Right atrium auricular region (tissue), 2 donors: ENCODE results near the gene CSMD2. TPM values are rescaled to one million over a fixed set of nuclear protein-coding genes. Genes with fewer than 3 reads are reported as not detected.
A peak's percentile ranks its signal among the peaks of the same experiment; 100 is the strongest.

Experiments
- DNase-seq: peaks from one replicate; pipeline ENCODE4 v3.0.0-alpha.2; 2019; ENCODE audit warnings: low spot score
- H3K27ac ChIP-seq, 2 donors: fragments of 200-600 bp; sonication (generic); 1 replicate in 1 of 2; 2 replicates in 1 of 2; pipeline ENCODE4 v1.5.1; 2016 to 2019
- H3K27me3 ChIP-seq, 2 donors: fragments of 200-600 bp; sonication (generic); one replicate each; pipeline versions ENCODE4 v1.5.1 to v1.6.0; 2017 to 2019
- H3K36me3 ChIP-seq: fragments of 200-600 bp; sonication (generic); one replicate; pipeline ENCODE4 v1.5.1; 2016
- H3K4me1 ChIP-seq, 2 donors: fragments of 200-600 bp; sonication (generic); one replicate each; pipeline versions ENCODE4 v1.5.1 to v1.6.0; 2017 to 2019
- H3K4me3 ChIP-seq, 2 donors: fragments of 200-600 bp; sonication (generic); 1 replicate in 1 of 2; 2 replicates in 1 of 2; pipeline ENCODE4 v1.5.1; 2017 to 2019; ENCODE audit warnings: mild to moderate bottlenecking in 1 of 2, moderate library complexity in 1 of 2
- H3K9me3 ChIP-seq, 2 donors: fragments of 200-600 bp; sonication (generic); one replicate each; pipeline ENCODE4 v1.5.1; 2019
- total RNA-seq, 2 donors: library from RNA; depleted of rRNA; stranded (reverse); fragments of >200 nt; gene quantifications; one replicate each; pipeline ENCODE4 v1.1.0, GENCODE V29; 2016
- TF ChIP-seq, protein P1 (sequence below), 2 donors: fragments of 200-600 bp; sonication (generic); IDR thresholded peaks; one replicate each; pipeline ENCODE4 v1.5.1; 2019; ENCODE audit warnings: antibody characterized with exemption in 2 of 2

Gene CSMD2
- total RNA-seq, 2 donors from 2014 or later, result 0.39 to 0.44 TPM

- TF ChIP-seq, protein P1, sequence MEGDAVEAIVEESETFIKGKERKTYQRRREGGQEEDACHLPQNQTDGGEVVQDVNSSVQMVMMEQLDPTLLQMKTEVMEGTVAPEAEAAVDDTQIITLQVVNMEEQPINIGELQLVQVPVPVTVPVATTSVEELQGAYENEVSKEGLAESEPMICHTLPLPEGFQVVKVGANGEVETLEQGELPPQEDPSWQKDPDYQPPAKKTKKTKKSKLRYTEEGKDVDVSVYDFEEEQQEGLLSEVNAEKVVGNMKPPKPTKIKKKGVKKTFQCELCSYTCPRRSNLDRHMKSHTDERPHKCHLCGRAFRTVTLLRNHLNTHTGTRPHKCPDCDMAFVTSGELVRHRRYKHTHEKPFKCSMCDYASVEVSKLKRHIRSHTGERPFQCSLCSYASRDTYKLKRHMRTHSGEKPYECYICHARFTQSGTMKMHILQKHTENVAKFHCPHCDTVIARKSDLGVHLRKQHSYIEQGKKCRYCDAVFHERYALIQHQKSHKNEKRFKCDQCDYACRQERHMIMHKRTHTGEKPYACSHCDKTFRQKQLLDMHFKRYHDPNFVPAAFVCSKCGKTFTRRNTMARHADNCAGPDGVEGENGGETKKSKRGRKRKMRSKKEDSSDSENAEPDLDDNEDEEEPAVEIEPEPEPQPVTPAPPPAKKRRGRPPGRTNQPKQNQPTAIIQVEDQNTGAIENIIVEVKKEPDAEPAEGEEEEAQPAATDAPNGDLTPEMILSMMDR (IDR thresholded peaks at IDR 0.05), result no peak
- Histone ChIP-seq H3K27ac (peak overlapping the region; percentile 90 to 93), H3K9me3 (no peaks in the 10 kb centered on the region), H3K4me3 (no peak overlapping the region), H3K4me1 (peaks cover 0 to 42% of the 10 kb centered on the region in 2 donors), H3K36me3 (no peaks in the 10 kb centered on the region), H3K27me3 (no peaks in the 10 kb centered on the region)
- no peak for DNase-seq
Observed at GRCh38 chr1:33473900-33474299, 691.1 kb downstream of the CSMD2 start.

- H3K27ac ChIP-seq, result peak within 1 kb of the TSS; percentile 90 to 93
- H3K27me3 ChIP-seq, result no peaks in the 10 kb centered on the region
- no peaks in the 10 kb centered on the region for H3K9me3 ChIP-seq
- H3K36me3 ChIP-seq, result no peaks in the 10 kb centered on the region
- H3K4me3 ChIP-seq, result peak within 1 kb of the TSS; percentile 57 to 68
- H3K4me1 ChIP-seq, result peaks cover 0 to 42% of the 10 kb centered on the region in 2 donors
- peak; percentile 99 for DNase-seq
- TF ChIP-seq, protein P1 (IDR thresholded peaks at IDR 0.05), result no peak
Observed at GRCh38 chr1:33472269-33472980, 692.6 kb downstream of the CSMD2 start, which contains the start of gene ZSCAN20. ZSCAN20 (plus strand) TSS chr1:33472645; CDS start chr1:33479289, 6,644 bp downstream.

DNA sequence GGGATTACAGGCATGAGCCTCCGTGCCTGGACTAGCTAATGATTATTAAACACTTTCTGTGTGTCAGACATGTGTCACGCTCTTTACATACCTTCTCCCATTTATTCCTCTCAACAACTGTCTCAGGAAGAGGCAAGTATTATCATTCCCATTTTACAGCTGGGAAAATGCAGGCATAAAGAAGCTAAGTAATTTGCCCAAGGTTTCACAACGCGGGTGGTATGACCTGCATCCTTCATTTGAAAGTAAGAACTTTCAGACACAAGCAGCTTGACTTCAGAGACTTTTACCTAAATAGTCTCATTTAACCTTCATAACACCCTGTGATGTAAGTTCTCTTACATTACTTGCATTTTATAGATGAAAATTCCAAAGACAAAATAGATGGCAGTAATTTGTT lies 693.6 kb downstream of the CSMD2 start:
- no peaks in the 10 kb centered on the region for H3K27me3 ChIP-seq
- peaks cover 0 to 44% of the 10 kb centered on the region in 2 donors for H3K4me1 ChIP-seq
- DNase-seq, result no peak
- TF ChIP-seq, protein P1 (IDR thresholded peaks at IDR 0.05), result no peak
- H3K4me3 ChIP-seq, result no peak overlapping the region
- peak overlapping the region; percentile 90 to 93 for H3K27ac ChIP-seq
- no peaks in the 10 kb centered on the region for H3K36me3 ChIP-seq
- H3K9me3 ChIP-seq, result no peaks in the 10 kb centered on the region

- peak overlapping the region; percentile 90 to 93 for H3K27ac ChIP-seq
- peak; percentile 90 for DNase-seq
- TF ChIP-seq, protein P1 (IDR thresholded peaks at IDR 0.05), result peak; percentile 39 to 89
- H3K27me3 ChIP-seq, result no peaks in the 10 kb centered on the region
- H3K4me3 ChIP-seq, result no peak overlapping the region
- no peaks in the 10 kb centered on the region for H3K9me3 ChIP-seq
- no peaks in the 10 kb centered on the region for H3K36me3 ChIP-seq
- H3K4me1 ChIP-seq, result peaks cover 0 to 49% of the 10 kb centered on the region in 2 donors
Observed at GRCh38 chr1:33470495-33471012, 694.5 kb downstream of the CSMD2 start.

DNA sequence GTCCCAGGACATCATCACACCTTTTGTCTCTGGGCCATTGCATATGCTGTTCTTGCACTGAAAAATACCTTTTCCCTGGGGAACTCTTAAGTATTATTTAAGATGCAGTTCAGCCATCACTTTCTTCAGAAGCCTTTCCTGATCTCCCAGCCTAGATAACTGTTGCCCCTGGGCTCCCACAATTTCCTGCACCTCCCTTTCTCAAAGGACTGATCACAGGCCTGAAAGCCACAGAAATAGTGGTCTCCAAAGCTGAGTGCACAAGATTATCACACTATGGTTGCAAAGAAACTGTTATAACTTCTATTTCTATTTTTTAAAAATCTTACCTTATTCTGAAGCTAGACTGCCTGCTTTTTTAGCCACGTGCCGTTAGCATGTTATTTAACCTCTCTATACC lies 695.3 kb downstream of the CSMD2 start:
- Histone ChIP-seq H3K4me3 (no peak overlapping the region), H3K9me3 (no peaks in the 10 kb centered on the region), H3K27me3 (no peaks in the 10 kb centered on the region), H3K4me1 (peaks cover 0 to 47% of the 10 kb centered on the region in 2 donors), H3K27ac (no peak overlapping the region), H3K36me3 (no peaks in the 10 kb centered on the region)
- DNase-seq, result no peak
- TF ChIP-seq, protein P1 (IDR thresholded peaks at IDR 0.05), result no peak
